Measurements from ENCODE around the gene LCE3B.

DNA sequence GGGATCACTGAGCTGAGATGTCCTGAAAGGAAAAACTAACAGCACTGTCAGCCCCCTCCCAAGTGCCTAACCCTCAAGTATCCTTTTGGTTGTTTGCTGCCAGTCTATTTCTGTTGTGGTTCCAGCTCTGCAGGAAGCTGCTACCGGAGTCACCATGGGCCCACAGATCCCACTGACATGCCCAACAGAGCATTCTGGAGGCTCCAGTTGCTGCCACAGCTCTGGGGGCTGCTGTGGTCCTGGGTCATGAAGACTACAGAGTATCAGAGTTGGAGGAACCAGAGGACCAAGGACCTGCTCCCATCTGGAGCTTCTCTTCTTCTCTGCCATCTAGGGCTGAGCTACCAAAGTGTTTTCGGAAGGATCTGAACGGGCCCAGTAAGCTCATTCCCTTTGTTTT, 8.4 kb downstream of the LCE3B start:
- TF ChIP-seq CTCF (IDR thresholded peaks at IDR 0.05) (no peak), POLR2A (IDR thresholded peaks at IDR 0.05) (no peak), POLR2AphosphoS5 (IDR thresholded peaks at IDR 0.05) (no peak)
